NCI-H2029 (cell line): ENCODE measurements around the gene ZDHHC16.
A peak's percentile ranks its signal among the peaks of the same experiment; 100 is the strongest.
"Not testable (repeated sequence)": the region's sequence is repeated elsewhere in the genome, so short reads cannot be mapped to it uniquely, and the experiment has no call there.

Source experiments
- DNase-seq: peaks from one replicate; lab custom pipeline; 2025; lab: John Stamatoyannopoulos, UW

Gene ZDHHC16

GRCh38 chr10:97445722-97446639 is at the start of gene ZDHHC16, which contains the start of gene EXOSC1:
ZDHHC16 (plus strand) TSS chr10:97446175; CDS start chr10:97451676, 5,501 bp downstream.
EXOSC1 (minus strand) TSS chr10:97446006; CDS start chr10:97445985, 21 bp downstream.
- peak; percentile 82 for DNase-seq

DNA sequence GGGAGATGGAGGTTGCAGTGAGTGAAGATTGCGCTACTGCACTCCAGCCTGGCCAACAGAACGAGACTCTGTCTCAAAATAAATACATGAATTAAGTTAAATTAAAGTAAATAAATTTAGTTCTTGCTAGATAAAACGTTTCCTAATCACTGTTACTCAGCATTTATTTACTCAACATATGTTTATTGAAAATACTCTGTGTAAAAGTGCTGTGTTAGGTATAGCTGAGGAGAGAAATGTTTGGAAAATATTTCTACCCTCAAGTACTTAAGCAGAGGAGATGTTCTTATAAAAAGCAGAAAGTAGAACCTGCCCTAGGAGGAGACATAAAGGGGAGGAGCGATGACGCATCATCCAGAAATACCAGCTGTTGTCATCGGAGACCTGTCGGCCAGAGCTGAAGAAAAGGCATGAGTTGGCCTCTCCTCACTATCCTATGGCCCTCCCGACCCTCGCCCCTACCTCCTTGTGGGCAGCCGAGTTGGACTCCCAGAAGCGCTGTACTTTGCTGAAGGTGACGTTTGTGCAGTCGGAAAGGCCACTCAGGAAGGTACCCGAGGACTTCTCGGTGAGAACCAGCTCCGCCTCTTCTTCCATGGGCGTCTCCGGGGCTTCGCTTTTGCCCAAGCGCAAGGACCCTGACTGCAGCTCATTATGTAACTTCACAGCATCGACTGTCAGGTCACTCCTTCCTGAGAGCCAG is 46.0 kb upstream of the ZDHHC16 start:
- peak; percentile 21 for DNase-seq

GRCh38 chr10:97400665-97401454 is 45.1 kb upstream of the ZDHHC16 start, which contains the start of gene RRP12:
RRP12 (minus strand) TSS chr10:97401340; CDS start chr10:97401231, 109 bp downstream.
- peak; percentile 93 for DNase-seq

- DNase-seq = no peak
Observed at GRCh38 chr10:97401455-97401919, 44.5 kb upstream of the ZDHHC16 start.

DNA sequence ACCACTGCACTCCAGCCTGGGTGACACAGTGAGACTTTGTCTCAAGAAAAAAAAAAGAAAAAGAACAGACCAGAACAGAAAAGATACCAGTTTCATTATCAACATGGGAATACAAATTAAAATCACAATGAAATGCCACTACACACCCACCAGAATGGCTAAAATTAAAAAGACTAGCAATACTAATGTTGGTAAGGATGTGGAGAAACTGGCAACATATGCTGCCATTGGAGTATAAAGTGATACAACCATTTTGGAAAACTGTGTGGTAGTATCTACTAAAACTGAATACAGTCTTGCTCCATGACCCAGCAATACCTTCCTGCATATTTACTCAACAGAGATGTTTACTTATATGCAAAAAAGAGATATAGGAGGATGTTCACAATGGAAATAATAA is 41.9 kb upstream of the ZDHHC16 start:
- DNase-seq = no peak

DNA sequence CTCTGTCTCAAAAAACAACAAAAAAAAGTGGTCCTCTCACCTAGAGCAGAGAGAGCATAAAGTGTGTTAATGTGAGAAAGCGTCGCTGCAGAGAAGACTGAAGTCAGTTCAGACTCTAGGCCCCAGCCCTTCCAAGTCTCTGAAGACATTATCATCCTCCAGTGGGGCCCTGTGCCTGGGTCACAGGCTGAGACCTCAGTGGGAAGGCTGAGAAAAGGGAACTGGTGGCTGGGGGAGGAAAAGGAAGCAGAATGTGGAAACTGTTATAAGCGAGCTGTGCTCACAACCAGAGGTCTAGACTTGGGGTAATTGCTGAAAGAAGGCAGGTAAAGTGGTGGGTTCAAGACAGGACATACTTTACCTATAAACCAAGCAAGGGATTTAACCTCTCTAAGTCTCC is 39.9 kb upstream of the ZDHHC16 start:
- DNase-seq = no peak

DNA sequence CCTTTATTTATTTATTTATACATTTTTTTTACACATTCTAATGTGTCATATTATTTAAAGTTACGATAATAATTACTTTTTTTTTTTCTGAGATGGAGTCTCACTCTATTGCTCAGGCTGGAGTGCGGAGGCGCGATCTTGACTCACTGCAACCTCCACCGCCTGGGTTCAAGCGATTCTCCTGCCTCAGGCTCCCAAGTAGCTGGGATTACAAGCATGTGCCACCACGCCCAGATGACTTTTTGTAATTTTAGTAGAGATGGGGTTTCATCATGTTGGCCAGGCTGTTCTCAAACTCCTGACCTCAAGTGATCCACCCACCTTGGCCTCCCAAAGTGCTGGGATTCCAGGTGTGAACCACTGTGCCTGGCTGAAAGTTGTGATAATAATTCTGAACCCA is 39.5 kb upstream of the ZDHHC16 start:
- not testable (repeated sequence) for DNase-seq

- peak; percentile 44 for DNase-seq
Observed at GRCh38 chr10:97407211-97407951, 38.6 kb upstream of the ZDHHC16 start.

DNA sequence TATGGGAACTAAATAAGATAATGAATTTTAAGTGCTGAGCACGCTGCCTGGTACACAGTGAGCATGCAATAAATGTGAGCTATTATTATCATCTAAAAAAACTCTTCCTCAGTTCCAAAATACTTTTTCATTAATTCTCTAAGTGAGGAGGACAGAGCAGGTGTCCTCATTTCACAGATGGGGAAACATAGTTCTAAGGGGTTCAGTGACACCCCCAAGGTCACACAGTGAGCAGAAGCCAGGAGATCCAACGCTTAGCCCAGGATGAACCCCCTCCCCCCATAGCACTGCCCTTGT is 38.1 kb upstream of the ZDHHC16 start:
- no peak for DNase-seq

DNA sequence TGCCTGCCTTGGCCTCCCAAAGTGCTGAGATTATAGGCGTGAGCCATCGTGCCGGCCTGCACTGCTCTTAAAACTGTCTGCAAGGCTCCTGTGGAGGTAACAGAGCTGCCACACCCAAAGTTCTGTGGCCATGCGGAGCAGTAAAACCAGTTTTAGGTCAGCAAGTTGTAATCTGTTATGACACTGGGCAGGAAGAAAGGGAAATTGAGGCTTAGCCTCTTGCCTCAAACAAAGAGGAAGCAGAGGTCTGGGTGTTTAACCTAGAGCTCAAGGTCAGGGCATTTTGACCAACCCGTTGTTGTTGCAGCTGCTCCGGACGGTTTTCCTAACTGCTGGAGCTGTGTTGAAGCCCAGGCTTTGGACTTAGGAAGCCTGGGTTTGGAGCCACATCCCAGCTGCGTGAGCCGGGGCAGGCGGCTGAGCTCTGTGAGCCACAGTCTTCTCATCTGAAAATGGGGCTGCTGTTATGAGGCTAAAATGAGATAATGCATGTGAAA is 37.4 kb upstream of the ZDHHC16 start:
- DNase-seq = no peak

DNA sequence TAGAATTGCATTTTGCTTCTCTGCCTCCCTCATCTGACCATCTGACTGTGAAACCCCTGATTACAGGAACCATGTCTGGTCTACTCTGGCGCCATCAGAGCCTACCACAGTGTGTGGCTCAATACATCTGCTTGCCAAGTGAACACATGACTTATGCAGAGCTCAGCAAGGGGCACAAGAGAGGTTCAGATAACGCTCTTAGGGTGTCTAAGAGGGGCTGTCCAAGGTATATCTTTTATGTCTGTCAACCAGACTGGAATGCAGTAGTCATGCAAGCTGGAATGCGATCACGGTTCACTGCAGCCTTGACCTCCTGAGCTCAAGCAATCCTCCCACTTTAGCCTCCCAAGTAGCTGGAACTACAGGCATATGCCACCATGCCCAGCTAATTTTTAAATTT is 34.6 kb upstream of the ZDHHC16 start:
- DNase-seq = no peak

- DNase-seq = no peak
Observed at GRCh38 chr10:97412891-97413304, 33.1 kb upstream of the ZDHHC16 start.

GRCh38 chr10:97416565-97416964 is 29.4 kb upstream of the ZDHHC16 start:
- no peak for DNase-seq

DNA sequence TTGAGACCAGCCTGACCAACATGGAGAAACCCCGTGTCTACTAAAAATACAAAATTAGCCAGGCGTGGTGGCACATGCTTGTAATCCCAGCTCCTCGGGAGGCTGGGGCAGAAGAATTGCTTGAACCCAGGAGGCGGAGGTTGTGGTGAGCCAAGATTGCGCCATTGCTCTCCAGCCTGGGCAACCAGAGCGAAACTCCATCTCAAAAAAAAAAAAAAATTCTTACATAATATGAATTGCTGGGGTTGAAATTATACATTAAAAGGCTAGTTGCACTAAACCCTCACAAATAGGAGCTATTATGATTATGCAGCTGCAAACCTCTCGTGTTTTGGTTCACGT is 22.2 kb upstream of the ZDHHC16 start:
- not testable (repeated sequence) for DNase-seq

- peak; percentile 79 for DNase-seq
Observed at GRCh38 chr10:97425964-97426775, 19.8 kb upstream of the ZDHHC16 start, which contains the start of gene PGAM1. PGAM1 (plus strand) TSS chr10:97426191; CDS start chr10:97426308, 117 bp downstream.

DNA sequence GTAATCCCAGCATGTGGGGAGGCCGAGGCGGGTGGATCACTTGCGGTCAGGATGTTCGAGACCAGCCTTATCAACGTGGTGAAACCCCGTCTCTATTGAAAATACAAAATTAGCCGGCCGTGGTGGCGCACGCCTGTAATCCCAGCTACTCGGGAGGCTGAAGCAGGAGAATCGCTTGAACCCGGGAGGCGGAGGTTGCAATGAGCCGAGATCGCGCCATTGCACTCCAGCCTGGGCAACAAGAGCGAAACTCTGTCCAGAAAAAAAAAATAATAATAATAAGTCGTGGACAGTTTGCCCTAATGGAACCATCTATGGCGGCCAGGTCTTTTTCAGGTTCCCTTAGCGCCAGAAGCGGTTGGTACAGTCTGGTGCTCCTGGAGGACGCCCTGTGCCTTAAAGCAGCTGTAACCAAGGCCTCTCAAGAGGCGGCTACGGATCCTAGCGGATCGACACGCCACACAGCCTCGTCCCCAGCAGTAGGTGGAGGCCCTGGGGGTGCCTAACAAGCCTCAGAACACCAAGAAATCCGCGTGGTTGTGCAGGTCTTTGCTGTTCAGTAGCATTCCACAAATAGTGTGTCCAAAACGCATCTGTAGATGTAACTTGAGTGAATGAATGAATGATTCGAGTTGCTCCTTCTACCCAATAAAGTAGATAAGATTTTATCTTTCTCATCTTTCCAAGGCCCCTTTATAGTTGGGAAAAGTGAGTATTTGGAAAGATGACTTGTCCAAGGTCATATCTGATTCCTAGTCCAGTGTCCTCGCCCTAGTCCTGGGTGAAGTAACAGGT is 19.0 kb upstream of the ZDHHC16 start:
- no peak for DNase-seq

GRCh38 chr10:97427571-97428179 is 18.3 kb upstream of the ZDHHC16 start:
- DNase-seq = peak; percentile 27

DNA sequence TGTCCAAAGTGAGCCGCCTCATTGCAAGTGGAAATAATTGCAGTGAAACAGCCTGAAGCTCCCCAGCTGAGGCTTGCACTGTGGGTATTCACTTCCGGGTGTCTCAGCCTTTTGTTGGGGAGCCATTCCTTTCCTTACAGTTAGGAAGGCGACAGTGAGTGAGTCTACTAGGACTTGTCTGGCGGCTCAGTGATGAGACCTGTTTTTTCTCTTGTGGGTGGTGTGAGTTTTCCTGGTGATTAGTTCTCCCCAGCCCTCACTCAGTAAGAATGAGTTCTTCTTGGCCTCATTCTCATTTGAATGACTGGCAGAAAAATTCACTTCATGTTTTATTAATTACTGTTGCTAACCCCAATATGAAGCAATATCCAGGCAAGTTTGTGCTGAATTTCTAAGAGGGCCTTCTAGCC is 17.4 kb upstream of the ZDHHC16 start:
- DNase-seq = no peak

GRCh38 chr10:97434055-97434454 is 11.9 kb upstream of the ZDHHC16 start:
- DNase-seq = no peak
